Tibial nerve (tissue), 4 donors: ENCODE results near the gene SLC22A12.

Source experiments
- EP300 ChIP-seq, 2 donors: sonication (generic); formaldehyde crosslinking; IDR thresholded peaks; one replicate each; pipeline ENCODE4 v1.6.1; 2017; ENCODE audit warnings: antibody characterized with exemption in 2 of 2, mild to moderate bottlenecking in 1 of 2
- TF ChIP-seq, protein P1 (sequence below), 5 experiments: fragments of 200-600 bp in 3 of 5; fragments of 450-650 bp in 2 of 5; sonication (generic) in 3 of 5; IDR thresholded peaks; one replicate each; pipeline ENCODE4 v1.5.1; 2016 to 2019; ENCODE audit warnings: antibody characterized with exemption in 5 of 5, mild to moderate bottlenecking in 3 of 5, moderate library complexity in 2 of 5

DNA sequence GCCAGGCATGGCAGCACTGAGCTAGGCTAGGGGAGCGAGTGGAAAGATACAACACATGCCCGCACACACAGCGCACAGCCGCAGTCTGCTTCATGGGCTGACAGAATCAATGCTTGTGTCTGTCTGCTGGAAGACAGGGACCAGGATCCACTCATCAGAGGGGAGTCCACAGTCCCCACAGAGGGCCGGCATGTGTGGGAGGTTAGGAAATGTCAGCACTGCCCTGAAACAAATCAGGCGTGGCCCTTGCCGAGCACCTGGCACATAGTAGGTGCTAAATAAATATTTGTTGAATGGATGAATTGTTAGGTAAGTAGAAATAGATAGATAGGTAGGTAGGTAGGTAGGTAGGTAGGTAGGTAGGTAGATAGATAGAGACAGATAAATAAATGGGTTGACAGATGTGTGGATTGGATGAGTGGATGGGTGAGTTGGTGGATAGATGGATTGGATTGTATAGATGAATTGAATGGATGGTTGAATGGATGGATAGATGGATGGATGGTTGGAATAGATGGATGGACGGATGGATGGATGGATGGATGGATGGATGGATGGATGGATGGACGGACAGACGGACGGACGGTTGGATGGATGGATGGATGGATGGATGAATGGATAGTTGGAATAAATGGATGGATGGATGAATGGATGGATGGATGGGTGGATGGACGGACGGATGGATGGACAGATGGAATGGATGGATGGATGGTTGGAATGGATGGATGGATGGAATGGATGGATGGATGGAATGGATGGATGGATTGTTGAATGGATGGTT, 3.3 kb downstream of the SLC22A12 start:
- TF ChIP-seq, protein P1, sequence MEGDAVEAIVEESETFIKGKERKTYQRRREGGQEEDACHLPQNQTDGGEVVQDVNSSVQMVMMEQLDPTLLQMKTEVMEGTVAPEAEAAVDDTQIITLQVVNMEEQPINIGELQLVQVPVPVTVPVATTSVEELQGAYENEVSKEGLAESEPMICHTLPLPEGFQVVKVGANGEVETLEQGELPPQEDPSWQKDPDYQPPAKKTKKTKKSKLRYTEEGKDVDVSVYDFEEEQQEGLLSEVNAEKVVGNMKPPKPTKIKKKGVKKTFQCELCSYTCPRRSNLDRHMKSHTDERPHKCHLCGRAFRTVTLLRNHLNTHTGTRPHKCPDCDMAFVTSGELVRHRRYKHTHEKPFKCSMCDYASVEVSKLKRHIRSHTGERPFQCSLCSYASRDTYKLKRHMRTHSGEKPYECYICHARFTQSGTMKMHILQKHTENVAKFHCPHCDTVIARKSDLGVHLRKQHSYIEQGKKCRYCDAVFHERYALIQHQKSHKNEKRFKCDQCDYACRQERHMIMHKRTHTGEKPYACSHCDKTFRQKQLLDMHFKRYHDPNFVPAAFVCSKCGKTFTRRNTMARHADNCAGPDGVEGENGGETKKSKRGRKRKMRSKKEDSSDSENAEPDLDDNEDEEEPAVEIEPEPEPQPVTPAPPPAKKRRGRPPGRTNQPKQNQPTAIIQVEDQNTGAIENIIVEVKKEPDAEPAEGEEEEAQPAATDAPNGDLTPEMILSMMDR (IDR thresholded peaks at IDR 0.05) = no peak
- TF ChIP-seq EP300 (IDR thresholded peaks at IDR 0.05) = no peak
